GM12892 (cell line): ENCODE results near the gene KIF26B.

Source experiments
- POLR2A ChIP-seq: IDR thresholded peaks from 2 replicates; pipeline ENCODE4 v1.6.1; 2011; ENCODE audit warnings: low read depth, low read length, control low read depth
- POLR2AphosphoS5 ChIP-seq: IDR thresholded peaks from 2 replicates; pipeline ENCODE4 v1.6.1; 2011; ENCODE audit warnings: low read depth, low read length, control low read depth
- TAF1 ChIP-seq: IDR thresholded peaks from 2 replicates; pipeline ENCODE4 v1.6.1; 2011; ENCODE audit warnings: low read depth, mild to moderate bottlenecking, control low read depth, low read length, borderline replicate concordance

DNA sequence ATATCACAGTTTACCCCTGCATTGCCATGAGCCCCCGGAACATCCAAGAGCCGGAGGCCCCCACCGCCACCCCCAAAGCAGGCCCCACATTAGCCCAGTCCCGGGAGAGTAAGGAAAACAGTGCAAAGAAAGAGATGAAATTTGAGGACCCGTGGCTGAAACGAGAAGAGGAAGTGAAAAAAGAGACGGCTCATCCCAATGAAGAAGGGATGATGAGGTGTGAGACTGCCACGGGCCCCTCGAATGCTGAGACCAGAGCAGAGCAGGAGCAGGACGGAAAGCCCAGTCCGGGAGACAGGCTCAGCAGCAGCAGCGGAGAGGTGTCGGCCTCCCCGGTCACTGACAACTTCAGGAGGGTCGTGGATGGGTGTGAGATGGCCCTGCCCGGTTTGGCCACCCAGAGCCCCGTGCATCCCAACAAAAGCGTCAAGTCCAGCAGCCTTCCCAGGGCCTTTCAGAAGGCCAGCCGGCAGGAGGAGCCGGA, 532.4 kb downstream of the KIF26B start:
- TF ChIP-seq POLR2AphosphoS5 (no peak), POLR2A (no peak), TAF1 (no peak)
